Activated naive CD8-positive, alpha-beta T cell (primary cell): Measurements from ENCODE around the gene CALU.

Source experiments
- H3K27ac Mint-ChIP-seq: one replicate; pipeline ENCODE4 v1.8.0; 2021; ENCODE audit warnings: mixed read lengths
- H3K27me3 Mint-ChIP-seq: one replicate; pipeline ENCODE4 v1.8.0; 2021; ENCODE audit warnings: mixed read lengths
- H3K36me3 Mint-ChIP-seq: one replicate; pipeline ENCODE4 v1.8.0; 2021; ENCODE audit warnings: mixed read lengths
- H3K4me1 Mint-ChIP-seq: one replicate; pipeline ENCODE4 v1.8.0; 2021; ENCODE audit warnings: low read depth, mixed read lengths
- H3K4me3 Mint-ChIP-seq: one replicate; pipeline ENCODE4 v1.8.0; 2021; ENCODE audit warnings: mild to moderate bottlenecking, mixed read lengths
- H3K9me3 Mint-ChIP-seq: one replicate; pipeline ENCODE4 v1.8.0; 2021; ENCODE audit warnings: low read depth, mixed read lengths

Gene CALU

GRCh38 chr7:128818694-128819093 is 79.5 kb downstream of the CALU start:
- no peak overlapping the region for H3K4me3 Mint-ChIP-seq
- no peaks in the 10 kb centered on the region for H3K27me3 Mint-ChIP-seq
- peaks cover 20% of the 10 kb centered on the region for H3K4me1 Mint-ChIP-seq
- H3K27ac Mint-ChIP-seq, result no peak overlapping the region
- no peaks in the 10 kb centered on the region for H3K36me3 Mint-ChIP-seq
- no peaks in the 10 kb centered on the region for H3K9me3 Mint-ChIP-seq
